DMS 273 (cell line): ENCODE results near the gene AUTS2.

Experiments used
- DNase-seq: peaks from one replicate; lab custom pipeline; 2025; ENCODE audit not compliant: unreplicated experiment; lab: John Stamatoyannopoulos, UW

AUTS2 gene

GRCh38 chr7:69684369-69685292 lies 86.4 kb downstream of the AUTS2 start:
- DNase-seq: no peak

- DNase-seq: no peak
Observed at GRCh38 chr7:69685293-69685631, 87.0 kb downstream of the AUTS2 start.

DNA sequence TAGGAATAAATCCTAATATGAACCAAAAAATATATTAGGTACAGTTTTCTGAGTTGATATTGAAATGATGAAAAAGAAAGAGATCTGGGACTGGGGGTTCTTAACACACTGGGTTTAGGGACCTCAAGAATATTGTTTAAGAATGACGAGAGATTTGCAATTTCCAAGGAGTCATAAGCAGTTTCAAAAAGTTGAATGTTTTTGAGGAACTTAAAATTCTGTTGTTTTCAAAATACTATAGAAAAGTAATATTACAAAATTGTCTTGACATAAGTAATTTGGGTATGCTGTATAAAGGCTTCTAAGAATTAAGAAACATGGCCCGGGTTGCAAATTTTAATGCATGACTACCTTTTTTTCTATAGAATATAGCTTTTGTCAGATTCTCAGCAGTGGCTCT lies 88.1 kb downstream of the AUTS2 start:
- DNase-seq: no peak

DNA sequence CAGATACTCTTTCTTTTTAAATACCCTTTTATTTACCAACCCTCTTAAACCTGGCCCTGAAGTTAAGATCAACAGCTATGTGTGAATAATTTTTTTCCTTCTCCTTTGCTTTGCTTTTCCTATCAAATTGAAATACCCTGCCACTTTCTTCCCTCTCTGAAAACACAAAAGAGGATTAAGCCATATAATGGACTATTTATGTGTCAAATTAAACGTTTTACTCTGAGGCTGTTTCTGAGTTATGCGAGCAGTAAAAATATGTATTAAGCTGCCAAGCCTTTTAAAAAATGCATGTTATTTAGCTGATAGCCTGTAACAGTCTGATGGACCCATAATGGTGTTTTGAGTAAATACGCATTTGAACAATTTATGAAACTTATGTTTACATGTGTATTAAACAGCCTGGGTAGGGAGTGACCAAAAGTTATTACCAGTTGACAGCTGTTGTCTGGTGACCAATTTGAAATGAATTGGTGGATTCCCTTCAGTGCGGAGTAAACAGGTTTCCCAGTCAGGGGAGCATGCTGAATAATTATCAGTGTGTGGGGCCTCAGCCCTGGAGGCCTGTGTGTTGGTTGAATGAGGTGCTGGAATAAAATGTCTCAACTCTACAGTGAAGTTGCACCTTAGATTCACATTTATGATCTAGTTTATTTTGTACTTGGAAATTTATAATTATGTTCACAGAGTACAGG lies 89.6 kb downstream of the AUTS2 start:
- peak; percentile 55 for DNase-seq

DNA sequence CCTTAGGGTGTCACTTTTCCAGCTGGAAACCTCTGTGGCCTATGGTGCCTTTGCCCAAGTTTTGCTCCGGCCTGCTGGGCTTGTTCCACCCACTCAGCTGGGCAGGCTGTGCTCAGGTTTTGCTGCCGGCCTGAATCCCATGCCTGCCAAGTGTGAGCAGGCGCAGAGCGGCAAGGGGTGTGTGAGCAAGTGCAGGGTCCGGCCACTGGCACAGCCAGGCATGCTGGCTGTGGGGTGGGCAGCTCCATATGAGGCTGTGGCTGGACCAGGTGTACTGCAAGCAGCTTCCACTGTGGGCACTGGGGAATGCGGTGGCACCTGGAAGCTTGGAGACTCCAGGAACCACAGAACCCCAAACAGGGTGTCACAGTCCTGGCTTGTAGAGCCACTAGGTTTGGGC lies 92.1 kb downstream of the AUTS2 start:
- no peak for DNase-seq

GRCh38 chr7:69691327-69691726 lies 93.1 kb downstream of the AUTS2 start:
- DNase-seq: no peak

DNA sequence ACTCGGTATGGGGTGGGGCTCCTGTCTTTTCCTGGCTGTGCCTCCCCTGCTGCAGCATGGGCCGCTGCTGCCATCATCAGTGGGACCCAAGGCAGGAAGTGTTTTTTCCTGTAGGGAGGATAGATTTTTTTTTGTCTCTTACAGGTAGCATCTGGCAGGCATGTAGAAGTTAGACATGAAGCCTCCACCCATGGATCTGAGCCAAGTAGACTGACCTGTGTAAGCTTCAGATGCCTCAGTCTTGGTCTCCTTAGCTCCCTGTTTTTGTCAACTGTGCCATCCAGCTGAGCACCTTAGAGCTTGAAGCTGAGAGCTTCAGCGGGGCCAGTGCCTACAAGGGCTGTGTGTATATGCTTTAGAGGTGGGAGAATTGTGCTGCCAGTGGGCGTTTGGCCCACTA lies 93.5 kb downstream of the AUTS2 start:
- DNase-seq: no peak

GRCh38 chr7:69692611-69693010 lies 94.3 kb downstream of the AUTS2 start:
- DNase-seq: no peak

DNA sequence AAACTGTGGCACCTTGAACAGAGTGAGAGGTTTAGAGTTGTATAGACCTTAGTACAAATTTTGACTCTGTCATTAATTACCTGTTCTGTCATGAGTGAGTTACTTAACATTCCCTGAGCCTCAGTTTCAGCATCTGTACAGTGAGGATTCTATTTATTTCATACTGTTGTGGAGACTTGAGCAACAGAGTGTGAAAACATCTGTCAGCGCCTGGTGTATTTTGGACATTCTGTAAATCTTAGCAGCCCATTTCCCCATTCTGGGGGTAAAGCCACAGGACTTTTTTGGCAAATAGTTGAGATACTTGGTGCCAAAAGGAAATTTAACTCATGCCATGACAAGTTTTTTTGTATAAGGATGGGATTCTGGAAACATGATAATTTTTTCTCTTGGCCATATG lies 94.8 kb downstream of the AUTS2 start:
- DNase-seq: no peak

DNA sequence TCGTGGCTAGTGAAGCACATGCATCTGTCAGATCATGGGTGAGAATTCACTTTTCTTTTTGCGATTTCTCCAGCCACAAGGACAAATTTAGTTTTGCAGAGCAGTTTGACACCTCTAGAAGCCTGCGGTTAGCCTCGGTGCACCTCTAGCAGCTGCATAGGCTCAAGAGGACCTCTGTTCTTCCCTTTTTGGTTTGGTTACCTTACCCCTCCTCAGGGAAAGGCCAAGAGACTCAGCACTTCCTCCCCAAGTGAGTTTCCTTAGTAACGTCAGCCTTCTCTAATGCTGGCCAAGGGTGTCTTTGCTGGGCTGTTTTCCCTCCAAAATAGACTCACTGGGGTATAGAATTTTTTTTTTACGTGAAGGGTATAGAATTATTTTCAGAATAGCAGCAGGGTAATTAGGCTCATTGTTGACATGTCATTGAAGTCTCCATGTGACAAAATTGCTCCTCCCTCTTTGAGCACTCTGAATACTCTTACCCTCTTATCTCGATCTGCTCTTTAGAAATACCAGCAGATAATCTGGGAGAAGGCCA lies 97.8 kb downstream of the AUTS2 start:
- no peak for DNase-seq

GRCh38 chr7:69696686-69697685 lies 98.7 kb downstream of the AUTS2 start:
- no peak for DNase-seq

GRCh38 chr7:69698109-69698825 lies 100.0 kb downstream of the AUTS2 start:
- no peak for DNase-seq

DNA sequence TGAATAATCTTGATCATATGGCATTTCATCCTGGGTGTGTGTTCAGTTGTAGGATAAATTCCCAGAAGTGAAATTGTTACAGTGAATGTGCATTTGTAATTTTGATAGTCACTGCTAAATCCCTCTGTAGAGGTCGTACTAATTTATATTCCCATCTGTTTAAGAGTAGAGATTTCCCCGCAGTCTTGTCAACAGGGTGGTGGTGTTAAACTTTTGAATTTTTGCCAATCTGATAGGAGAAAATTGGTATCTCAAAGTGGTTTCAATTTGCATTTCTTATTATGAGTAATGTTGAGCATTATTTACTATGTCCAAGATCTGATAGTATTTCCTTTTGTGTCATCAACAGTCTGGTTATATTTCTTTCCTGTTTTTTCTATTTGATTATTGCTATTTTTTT lies 101.7 kb downstream of the AUTS2 start:
- peak; percentile 84 for DNase-seq

- peak; percentile 79 for DNase-seq
Observed at GRCh38 chr7:69700331-69700730, 102.1 kb downstream of the AUTS2 start.

DNA sequence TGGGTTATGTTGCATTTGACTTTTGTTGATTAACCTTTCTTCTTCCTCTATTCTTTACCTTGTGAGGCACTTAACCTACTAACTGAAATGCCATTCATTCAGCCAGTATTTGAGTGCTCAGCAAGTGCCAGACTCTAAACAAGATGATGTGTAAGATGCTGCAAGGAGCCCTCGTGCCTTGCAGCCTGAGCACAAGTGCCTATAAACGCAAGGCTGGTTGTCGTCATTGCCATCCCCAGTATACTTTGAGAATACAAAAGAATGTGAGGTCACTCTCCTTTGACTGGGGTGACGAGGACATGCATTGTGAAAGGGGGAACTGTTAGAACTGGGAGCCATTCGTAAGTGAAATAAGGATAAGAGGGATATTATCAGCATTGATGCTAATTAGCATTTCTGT lies 103.0 kb downstream of the AUTS2 start:
- no peak for DNase-seq

GRCh38 chr7:69702357-69702756 lies 104.1 kb downstream of the AUTS2 start:
- DNase-seq: no peak

- DNase-seq: no peak
Observed at GRCh38 chr7:69703099-69703498, 104.8 kb downstream of the AUTS2 start.

- no peak for DNase-seq
Observed at GRCh38 chr7:69706070-69706469, 107.8 kb downstream of the AUTS2 start.

GRCh38 chr7:69708857-69709256 lies 110.6 kb downstream of the AUTS2 start:
- peak; percentile 34 for DNase-seq

- DNase-seq: no peak
Observed at GRCh38 chr7:69710768-69711438, 112.6 kb downstream of the AUTS2 start.
